GM13976 (cell line): Measurements from ENCODE around the gene CHDH.

ENCODE experiments used
- DNase-seq: peaks from one replicate; pipeline ENCODE4 v3.0.0; 2012; ENCODE audit warnings: low spot score
- CTCF ChIP-seq: IDR thresholded peaks from 2 replicates; pipeline ENCODE4 v1.5.1; 2012; ENCODE audit warnings: borderline replicate concordance, mild to moderate bottlenecking; ENCODE audit not compliant: insufficient read depth; ENCODE audit errors: extremely low read depth, missing control alignments, control extremely low read depth
- in situ Hi-C: fragments of 300-500 bp; cut with MboI; formaldehyde crosslinking; loops from one replicate; pipeline ENCODE4 v1.12.0; 2022; ENCODE audit warnings: low sequenced_read_pairs, mixed read lengths, inconsistent platforms; ENCODE audit not compliant: unreplicated experiment

The CHDH gene

GRCh38 chr3:53809764-53810400 lies 36.3 kb downstream of the CHDH start:
- no peak for DNase-seq
- in situ Hi-C loops: no loop called here
- TF ChIP-seq CTCF: no peak

GRCh38 chr3:53809267-53809666 lies 37.0 kb downstream of the CHDH start:
- TF ChIP-seq CTCF: no peak
- DNase-seq: no peak
- in situ Hi-C loops: no loop called here

- no peak for TF ChIP-seq CTCF
- DNase-seq: no peak
- in situ Hi-C loops: no loop called here
Measured at GRCh38 chr3:53808496-53808895, 37.7 kb downstream of the CHDH start.

GRCh38 chr3:53807117-53807810 lies 39.0 kb downstream of the CHDH start:
- in situ Hi-C loops: no loop called here
- DNase-seq: no peak

GRCh38 chr3:53806182-53807116 lies 39.8 kb downstream of the CHDH start:
- in situ Hi-C loops: no loop called here
- TF ChIP-seq CTCF: no peak
- DNase-seq: no peak

More at GRCh38 chr3:53807117-53807810, 39.0 kb downstream of the CHDH start:
- no peak for TF ChIP-seq CTCF

GRCh38 chr3:53805463-53806159 lies 40.6 kb downstream of the CHDH start:
- in situ Hi-C loops: no loop called here

More at GRCh38 chr3:53805463-53806159, 40.6 kb downstream of the CHDH start:
- peak; percentile 48 for DNase-seq
- TF ChIP-seq CTCF: no peak
